Transverse colon (tissue), 4 donors: ENCODE data around the gene CNTNAP2. TPM values are rescaled to one million over a fixed set of nuclear protein-coding genes. Genes with fewer than 3 reads are reported as not detected.

Experiments used
- DNase-seq: peaks from one replicate; pipeline ENCODE4 v3.0.0-alpha.2; 2019
- H3K27ac ChIP-seq, 4 donors: fragments of 200-600 bp; sonication (generic); 2 replicates each; pipeline ENCODE4 v1.5.1; 2016 to 2018; ENCODE audit warnings: inconsistent platforms in 4 of 4
- H3K27me3 ChIP-seq: fragments of 200-600 bp; sonication (generic); 2 replicates; pipeline ENCODE4 v1.5.1; 2017; ENCODE audit warnings: inconsistent platforms
- H3K36me3 ChIP-seq, 4 donors: fragments of 200-600 bp; sonication (generic); 2 replicates each; pipeline ENCODE4 v1.5.1; 2017 to 2019; ENCODE audit warnings: inconsistent platforms in 4 of 4
- H3K4me1 ChIP-seq, 4 donors: fragments of 200-600 bp; sonication (generic); 2 replicates each; pipeline ENCODE4 v1.5.1; 2017 to 2020; ENCODE audit warnings: inconsistent platforms in 4 of 4
- H3K4me3 ChIP-seq, 4 donors: fragments of 200-600 bp; sonication (generic); 1 replicate in 1 of 4; 2 replicates in 3 of 4; pipeline versions ENCODE4 v1.5.1 to v1.6.1; 2017 to 2019; ENCODE audit warnings: inconsistent platforms in 4 of 4
- H3K9me3 ChIP-seq, 2 donors: fragments of 200-600 bp; sonication (generic); 2 replicates each; pipeline ENCODE4 v1.5.1; 2017 to 2019; ENCODE audit warnings: inconsistent platforms in 2 of 2
- EP300 ChIP-seq: sonication (generic); formaldehyde crosslinking; IDR thresholded peaks from one replicate; pipeline ENCODE4 v1.6.1; 2017; ENCODE audit warnings: antibody characterized with exemption, low read depth
- POLR2A ChIP-seq: fragments of 450-650 bp; IDR thresholded peaks from one replicate; pipeline ENCODE4 v1.6.1; 2016; ENCODE audit warnings: antibody characterized with exemption, mild to moderate bottlenecking, moderate library complexity
- POLR2AphosphoS5 ChIP-seq, 3 donors: sonication (generic); formaldehyde crosslinking; IDR thresholded peaks; one replicate each; pipeline ENCODE4 v1.6.1; 2016; ENCODE audit warnings: antibody characterized with exemption in 3 of 3
- WGBS, 2 donors: methylation state at CpG; one replicate each; pipeline ENCODE4 v1.1.5; 2018; ENCODE audit warnings: low coverage in 1 of 2; 5-methylcytosine and 5-hydroxymethylcytosine counted together
- in situ Hi-C, 4 donors: fragments of 200-750 bp; cut with MboI; loops; one replicate each; pipeline versions ENCODE4 v1.15.0 to v1.15.1; 2017; ENCODE audit warnings: low sequenced_read_pairs in 3 of 4, low pct_ligation_motif_present in 1 of 4, low pct_unique_long_range_greater_than_20kb in 1 of 4
- intact Hi-C: fragments of 100-400 bp; cut with DNase I; formaldehyde crosslinking; loops from one replicate; pipeline ENCODE4 v1.15.1; 2023; ENCODE audit warnings: low total_unique reads
- total RNA-seq, 4 donors: library from RNA; depleted of rRNA; stranded (reverse); fragments of >200 nt; gene quantifications; one replicate each; pipeline ENCODE4 v1.1.0, GENCODE V29; 2016
- TF ChIP-seq, protein P1 (sequence below), 5 experiments: fragments of 200-600 bp in 3 of 5; fragments of 450-650 bp in 2 of 5; sonication (generic) in 3 of 5; IDR thresholded peaks; 1 replicate in 2 of 5; 2 replicates in 3 of 5; pipeline ENCODE4 v1.5.1; 2016 to 2017; ENCODE audit warnings: antibody characterized with exemption in 5 of 5, inconsistent platforms in 3 of 5, mild to moderate bottlenecking in 2 of 5, moderate library complexity in 1 of 5

Gene CNTNAP2
- total RNA-seq, 4 donors from 2014 or later = 0.60 to 2.9 (median 2.4) TPM

DNA sequence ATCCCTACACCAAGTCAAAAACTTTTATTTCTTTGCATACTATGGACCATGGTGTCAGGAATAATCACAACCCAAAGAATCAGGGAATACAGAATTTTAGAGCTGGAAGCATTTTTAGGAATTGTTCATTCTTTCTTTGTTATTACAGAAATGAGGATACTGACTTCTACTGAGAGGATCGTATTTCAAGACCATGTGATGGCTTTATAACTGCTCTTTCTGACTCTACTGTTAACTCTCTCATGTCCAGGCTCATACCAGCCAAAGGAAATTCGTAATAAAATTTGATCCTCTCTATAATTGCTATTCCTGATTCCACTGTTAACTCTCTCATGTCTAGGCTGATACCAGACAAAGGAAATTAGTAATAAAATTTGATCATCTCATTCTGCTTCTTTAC, 1423.1 kb downstream of the CNTNAP2 start:
- in situ Hi-C loops = loop anchor here in 2 of 4 donors (10.0 to 25.0 kb wide), 2 partner anchors 545 to 548 kb away; no protein-coding TSS in a partner anchor
- Histone ChIP-seq H3K27ac (no peak overlapping the region), H3K9me3 (peaks cover 0 to 2% of the 10 kb centered on the region in 2 donors), H3K4me1 (no peaks in the 10 kb centered on the region), H3K36me3 (no peaks in the 10 kb centered on the region), H3K4me3 (no peak overlapping the region), H3K27me3 (no peaks in the 10 kb centered on the region)
- 11 to 14% methylated on average over 2 of the region's 2 CpGs for WGBS, 2 donors
- intact Hi-C loops = no loop called here
- TF ChIP-seq POLR2AphosphoS5 (IDR thresholded peaks at IDR 0.05) = no peak
- TF ChIP-seq, protein P1, sequence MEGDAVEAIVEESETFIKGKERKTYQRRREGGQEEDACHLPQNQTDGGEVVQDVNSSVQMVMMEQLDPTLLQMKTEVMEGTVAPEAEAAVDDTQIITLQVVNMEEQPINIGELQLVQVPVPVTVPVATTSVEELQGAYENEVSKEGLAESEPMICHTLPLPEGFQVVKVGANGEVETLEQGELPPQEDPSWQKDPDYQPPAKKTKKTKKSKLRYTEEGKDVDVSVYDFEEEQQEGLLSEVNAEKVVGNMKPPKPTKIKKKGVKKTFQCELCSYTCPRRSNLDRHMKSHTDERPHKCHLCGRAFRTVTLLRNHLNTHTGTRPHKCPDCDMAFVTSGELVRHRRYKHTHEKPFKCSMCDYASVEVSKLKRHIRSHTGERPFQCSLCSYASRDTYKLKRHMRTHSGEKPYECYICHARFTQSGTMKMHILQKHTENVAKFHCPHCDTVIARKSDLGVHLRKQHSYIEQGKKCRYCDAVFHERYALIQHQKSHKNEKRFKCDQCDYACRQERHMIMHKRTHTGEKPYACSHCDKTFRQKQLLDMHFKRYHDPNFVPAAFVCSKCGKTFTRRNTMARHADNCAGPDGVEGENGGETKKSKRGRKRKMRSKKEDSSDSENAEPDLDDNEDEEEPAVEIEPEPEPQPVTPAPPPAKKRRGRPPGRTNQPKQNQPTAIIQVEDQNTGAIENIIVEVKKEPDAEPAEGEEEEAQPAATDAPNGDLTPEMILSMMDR (IDR thresholded peaks at IDR 0.05) = no peak
- DNase-seq = no peak

DNA sequence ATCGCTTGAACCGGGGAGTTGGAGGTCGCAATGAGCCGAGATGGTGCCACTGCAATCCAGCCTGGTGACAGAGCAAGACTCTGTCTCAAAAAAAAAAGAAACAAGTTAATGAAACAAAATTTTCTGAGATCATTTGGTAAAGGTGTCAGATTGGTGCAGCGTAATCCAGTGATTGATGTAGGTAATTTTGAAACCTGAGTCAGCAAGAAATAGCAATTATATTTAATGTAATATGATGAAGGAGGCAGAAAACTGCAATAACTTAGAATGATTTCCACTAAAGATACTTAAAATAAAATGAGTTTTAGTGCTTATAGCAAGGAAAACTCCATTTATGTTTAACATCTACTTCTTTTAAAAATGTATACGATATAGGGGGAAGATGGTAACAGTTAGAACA, 1424.1 kb downstream of the CNTNAP2 start:
- in situ Hi-C loops (loop anchor here in 2 of 4 donors (10.0 to 25.0 kb wide), 2 partner anchors 544 to 547 kb away; no protein-coding TSS in a partner anchor), intact Hi-C loops (no loop called here)
- 91 to 94% methylated on average over 6 of the region's 6 CpGs for WGBS, 2 donors

DNA sequence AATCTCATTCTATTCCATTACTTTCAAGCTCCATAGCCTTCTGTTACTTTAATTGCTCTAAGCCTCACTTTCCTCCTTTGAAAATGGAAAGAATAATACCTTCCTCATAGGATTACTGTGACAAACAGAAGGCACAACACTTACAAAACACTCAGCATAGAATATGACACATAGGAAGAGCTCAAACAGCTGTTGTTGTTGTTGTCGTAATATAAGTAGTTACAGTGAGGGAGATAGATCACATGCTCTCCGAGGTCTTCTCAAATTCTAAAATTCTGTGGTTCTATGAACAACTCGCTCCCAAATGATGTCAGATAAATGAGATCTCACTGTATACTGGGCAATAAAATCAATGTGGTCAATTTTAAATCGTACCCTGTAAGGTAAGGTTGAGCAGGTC, 1424.7 kb downstream of the CNTNAP2 start:
- intact Hi-C loops = no loop called here

More for the DNA sequence above, 1424.1 kb downstream of the CNTNAP2 start:
- Histone ChIP-seq H3K27me3 (no peaks in the 10 kb centered on the region), H3K9me3 (peaks cover 0 to 2% of the 10 kb centered on the region in 2 donors), H3K4me1 (no peaks in the 10 kb centered on the region), H3K36me3 (no peaks in the 10 kb centered on the region), H3K4me3 (no peak overlapping the region), H3K27ac (no peak overlapping the region)
- TF ChIP-seq EP300 (no peak), POLR2AphosphoS5 (IDR thresholded peaks at IDR 0.05) (no peak), POLR2A (no peak)
- TF ChIP-seq, protein P1 (IDR thresholded peaks at IDR 0.05) = no peak
- DNase-seq = no peak

DNA sequence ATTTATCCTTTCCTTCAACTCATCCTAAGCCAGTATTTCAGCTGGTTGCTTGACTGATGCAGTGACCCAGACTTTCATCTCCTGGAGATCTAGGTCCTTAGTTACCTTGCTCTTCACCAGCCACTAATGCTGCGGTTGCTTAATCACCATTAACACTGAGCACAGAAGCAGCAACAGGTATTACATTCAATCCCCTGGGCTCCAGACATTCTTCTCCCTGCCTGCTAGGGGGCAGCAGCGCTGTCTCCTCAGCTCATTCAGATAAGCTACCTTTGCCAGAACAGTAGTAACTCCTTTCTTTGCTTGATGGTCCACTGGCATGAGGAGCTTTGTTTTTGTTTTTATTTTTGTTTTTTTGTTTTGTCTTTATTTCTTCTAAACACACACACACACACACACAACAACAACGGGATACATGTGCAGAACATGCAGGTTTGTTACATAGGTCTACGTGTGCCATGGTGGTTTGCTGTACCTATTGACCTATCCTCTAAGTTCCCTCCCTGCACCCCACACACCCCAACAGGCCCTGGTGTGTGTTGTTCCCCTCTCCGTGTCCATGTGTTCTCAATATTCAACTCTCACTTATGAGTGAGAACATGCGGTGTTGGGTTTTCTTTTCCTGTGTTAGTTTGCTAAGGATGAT, 1430.8 kb downstream of the CNTNAP2 start:
- intact Hi-C loops (no loop called here), in situ Hi-C loops (loop anchor here in 2 of 4 donors (10.0 to 25.0 kb wide), 2 partner anchors 537 to 540 kb away; no protein-coding TSS in a partner anchor)
- H3K9me3 ChIP-seq = peaks cover 0 to 2% of the 10 kb centered on the region in 2 donors
- 69 to 74% methylated on average over 6 of the region's 6 CpGs for WGBS, 2 donors
- no peak for TF ChIP-seq EP300
- TF ChIP-seq, protein P1 (IDR thresholded peaks at IDR 0.05) = peak in 3 of 5 experiments; percentile 36 to 42 (median 41)
- no peaks in the 10 kb centered on the region for H3K36me3 ChIP-seq
- no peak overlapping the region for H3K4me3 ChIP-seq
- DNase-seq = peak; percentile 10
- no peaks in the 10 kb centered on the region for H3K4me1 ChIP-seq
- no peaks in the 10 kb centered on the region for H3K27me3 ChIP-seq
- no peak overlapping the region for H3K27ac ChIP-seq

More for the DNA sequence above, 1424.7 kb downstream of the CNTNAP2 start:
- peaks cover 0 to 2% of the 10 kb centered on the region in 2 donors for H3K9me3 ChIP-seq
- no peaks in the 10 kb centered on the region for H3K27me3 ChIP-seq
- no peak overlapping the region for H3K27ac ChIP-seq
- H3K36me3 ChIP-seq = no peaks in the 10 kb centered on the region
- TF ChIP-seq POLR2A (no peak), POLR2AphosphoS5 (IDR thresholded peaks at IDR 0.05) (no peak), EP300 (no peak)
- TF ChIP-seq, protein P1 (IDR thresholded peaks at IDR 0.05) = no peak
- no peak overlapping the region for H3K4me3 ChIP-seq
- 72% methylated on average over 4 of the region's 4 CpGs for WGBS, 2 donors
- H3K4me1 ChIP-seq = no peaks in the 10 kb centered on the region
- in situ Hi-C loops = loop anchor here in 2 of 4 donors (10.0 to 25.0 kb wide), 2 partner anchors 544 to 546 kb away; no protein-coding TSS in a partner anchor
- no peak for DNase-seq
